Activated naive CD4-positive, alpha-beta T cell treated with anti-CD3 and anti-CD28 coated beads, Interleukin-2, amount 10 ng/mL, durations not matched to agents 7 days and 5 days (primary cell): ENCODE results near the gene ATXN1.

Experiments
- CTCF ChIA-PET: fragments of 350-600 bp; sonication (Branson Sonifier 250); formaldehyde crosslinking; loops from one replicate; lab custom pipeline; 2021; ENCODE audit warnings: antibody characterized with exemption; lab: Charles Lee
- DNase-seq: peaks from one replicate; pipeline ENCODE4 v3.0.0-alpha.2; 2020
- H3K27ac Mint-ChIP-seq: one replicate; pipeline ENCODE4 v1.8.0; 2021; ENCODE audit warnings: mild to moderate bottlenecking, moderate library complexity, mixed read lengths
- H3K27me3 Mint-ChIP-seq: one replicate; pipeline ENCODE4 v1.8.0; 2021; ENCODE audit warnings: mild to moderate bottlenecking, mixed read lengths
- H3K36me3 Mint-ChIP-seq: one replicate; pipeline ENCODE4 v1.8.0; 2021; ENCODE audit warnings: mixed read lengths
- H3K4me1 Mint-ChIP-seq: one replicate; pipeline ENCODE4 v1.8.0; 2021; ENCODE audit warnings: mixed read lengths
- H3K4me3 Mint-ChIP-seq: one replicate; pipeline ENCODE4 v1.8.0; 2021; ENCODE audit warnings: mild to moderate bottlenecking, moderate library complexity, mixed read lengths
- H3K9me3 Mint-ChIP-seq: one replicate; pipeline ENCODE4 v1.8.0; 2021; ENCODE audit warnings: mixed read lengths

The ATXN1 gene

DNA sequence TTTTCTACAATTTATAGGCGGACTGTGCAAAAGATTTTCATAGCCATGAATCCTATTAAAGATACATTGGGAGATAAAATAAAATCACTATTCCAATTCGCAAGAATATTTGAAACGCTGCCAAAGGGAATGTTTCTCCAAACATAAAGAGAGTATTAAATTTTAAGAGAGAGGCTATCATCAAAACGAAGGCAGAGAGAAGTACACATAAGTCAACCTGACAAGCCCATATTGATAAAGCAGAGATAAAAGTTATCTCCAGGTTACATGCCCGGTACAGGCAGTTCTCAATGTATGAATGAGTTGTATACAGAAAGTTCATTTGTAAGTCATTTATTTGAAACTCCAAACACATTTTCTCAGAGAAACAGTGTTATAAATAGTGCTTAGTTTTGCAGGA lies 193.1 kb downstream of the ATXN1 start:
- H3K36me3 Mint-ChIP-seq, result peaks cover 17% of the 10 kb centered on the region
- DNase-seq, result no peak
- H3K4me1 Mint-ChIP-seq, result peaks cover 8% of the 10 kb centered on the region
- CTCF ChIA-PET, result no interaction called here
- no peak overlapping the region for H3K4me3 Mint-ChIP-seq
- H3K27me3 Mint-ChIP-seq, result no peaks in the 10 kb centered on the region
- H3K9me3 Mint-ChIP-seq, result no peaks in the 10 kb centered on the region
- H3K27ac Mint-ChIP-seq, result no peak overlapping the region

DNA sequence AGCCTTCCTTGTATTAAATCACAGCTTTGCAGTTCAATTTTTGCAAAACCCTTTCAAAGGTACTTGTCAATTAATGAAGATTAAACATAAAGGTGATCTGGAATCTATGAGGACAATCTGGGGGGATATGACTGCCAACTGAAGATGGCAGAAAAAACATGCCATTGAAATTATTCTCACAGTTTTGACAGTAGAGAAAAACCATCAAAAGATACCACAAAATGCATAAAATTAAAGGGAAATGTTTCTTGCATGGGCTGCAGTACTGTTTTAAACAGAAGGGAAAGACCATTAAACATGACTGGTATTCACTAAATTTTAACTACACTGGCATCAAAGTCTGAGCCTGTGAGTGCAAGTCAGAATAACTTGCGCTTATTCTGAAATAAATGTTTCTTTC lies 194.2 kb downstream of the ATXN1 start:
- Mint-ChIP-seq H3K36me3 (peaks cover 14% of the 10 kb centered on the region), H3K27ac (no peak overlapping the region), H3K4me1 (peaks cover under 1% of the 10 kb centered on the region), H3K4me3 (no peak overlapping the region), H3K27me3 (no peaks in the 10 kb centered on the region), H3K9me3 (no peaks in the 10 kb centered on the region)
- DNase-seq, result no peak
- CTCF ChIA-PET, result no interaction called here

DNA sequence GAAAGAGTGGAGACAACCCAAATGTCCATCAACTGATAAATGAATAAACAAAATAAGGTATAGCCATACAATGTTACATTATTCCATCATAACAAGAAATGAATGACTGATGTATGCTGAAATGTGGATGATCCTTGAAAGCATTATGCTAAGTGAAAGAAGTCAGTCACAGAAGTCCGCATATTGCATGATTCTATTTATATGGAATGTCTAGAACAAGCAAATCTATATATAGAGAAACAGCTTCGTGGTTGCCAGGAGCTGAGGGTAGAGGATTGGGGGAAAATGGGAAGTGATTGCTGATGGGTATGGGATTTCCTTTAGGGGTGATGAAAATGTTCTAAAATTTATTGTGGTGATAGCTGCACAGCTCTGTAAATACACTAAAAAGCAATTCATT lies 196.8 kb downstream of the ATXN1 start:
- Mint-ChIP-seq H3K9me3 (no peaks in the 10 kb centered on the region), H3K27me3 (no peaks in the 10 kb centered on the region), H3K27ac (no peak overlapping the region), H3K36me3 (peaks cover 8% of the 10 kb centered on the region), H3K4me1 (no peaks in the 10 kb centered on the region), H3K4me3 (no peak overlapping the region)
- CTCF ChIA-PET, result interaction anchor here (1.4 kb wide), 1 partner anchor 12 kb away, joined by 3 read pairs; no protein-coding TSS in a partner anchor
- no peak for DNase-seq

DNA sequence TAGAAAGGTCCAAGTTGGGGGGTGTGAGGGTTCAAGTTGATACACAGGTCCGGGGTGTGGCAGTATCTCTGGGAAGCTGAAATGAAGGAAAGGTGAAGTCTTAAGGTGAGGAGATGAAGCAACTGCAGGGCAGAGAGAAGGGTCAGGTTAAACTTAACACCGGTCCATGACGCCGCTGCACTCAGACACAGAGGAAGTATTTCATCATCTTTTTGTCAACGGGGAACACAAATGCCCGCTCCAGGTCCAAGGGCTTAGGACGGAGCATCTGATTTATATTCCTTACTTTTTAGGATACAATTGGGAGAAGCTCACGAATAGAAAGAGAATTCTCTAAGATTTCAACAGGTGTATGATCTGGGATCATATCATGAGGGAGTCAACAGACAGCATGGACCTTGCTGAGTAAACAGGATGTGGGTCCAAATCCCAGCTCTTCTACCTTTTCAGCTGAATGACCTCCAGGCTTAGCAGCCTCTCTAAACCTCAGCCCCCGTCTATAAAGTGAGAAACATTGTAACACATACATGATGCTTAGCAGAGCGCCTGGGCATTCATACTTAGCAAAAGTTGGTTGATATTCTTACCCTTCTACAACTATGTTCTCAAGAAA lies 197.5 kb downstream of the ATXN1 start:
- Mint-ChIP-seq H3K4me3 (no peak overlapping the region), H3K27ac (no peak overlapping the region), H3K36me3 (peaks cover 8% of the 10 kb centered on the region), H3K9me3 (no peaks in the 10 kb centered on the region), H3K4me1 (no peaks in the 10 kb centered on the region), H3K27me3 (no peaks in the 10 kb centered on the region)
- CTCF ChIA-PET, result interaction anchor here (1.4 kb wide), 1 partner anchor 13 kb away, joined by 3 read pairs; no protein-coding TSS in a partner anchor
- no peak for DNase-seq

DNA sequence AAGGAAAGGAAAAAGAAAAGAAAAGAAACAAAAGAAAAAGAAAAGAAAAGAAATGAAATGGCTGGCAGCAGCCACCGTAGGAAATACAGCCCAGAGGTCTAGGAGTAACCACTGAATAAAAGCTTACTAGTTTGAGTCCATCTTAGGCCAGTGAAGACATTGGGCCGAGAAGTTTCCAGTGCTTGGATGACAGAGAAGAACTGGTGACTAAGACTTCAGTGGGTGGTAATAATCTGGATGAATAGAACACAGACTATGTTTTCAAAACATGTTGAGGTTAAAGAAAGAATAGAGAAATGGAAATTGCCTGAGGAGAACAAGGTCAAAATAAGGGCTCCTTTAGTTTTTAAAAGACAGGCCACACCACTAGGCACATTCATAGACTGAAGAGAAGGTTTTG lies 198.8 kb downstream of the ATXN1 start:
- H3K4me3 Mint-ChIP-seq, result no peak overlapping the region
- no peaks in the 10 kb centered on the region for H3K27me3 Mint-ChIP-seq
- H3K27ac Mint-ChIP-seq, result no peak overlapping the region
- peaks cover 6% of the 10 kb centered on the region for H3K36me3 Mint-ChIP-seq
- CTCF ChIA-PET, result interaction anchor here (0.7 kb wide), 1 partner anchor 89 kb away, joined by 4 read pairs; no protein-coding TSS in a partner anchor
- DNase-seq, result no peak
- H3K9me3 Mint-ChIP-seq, result no peaks in the 10 kb centered on the region
- H3K4me1 Mint-ChIP-seq, result no peaks in the 10 kb centered on the region

DNA sequence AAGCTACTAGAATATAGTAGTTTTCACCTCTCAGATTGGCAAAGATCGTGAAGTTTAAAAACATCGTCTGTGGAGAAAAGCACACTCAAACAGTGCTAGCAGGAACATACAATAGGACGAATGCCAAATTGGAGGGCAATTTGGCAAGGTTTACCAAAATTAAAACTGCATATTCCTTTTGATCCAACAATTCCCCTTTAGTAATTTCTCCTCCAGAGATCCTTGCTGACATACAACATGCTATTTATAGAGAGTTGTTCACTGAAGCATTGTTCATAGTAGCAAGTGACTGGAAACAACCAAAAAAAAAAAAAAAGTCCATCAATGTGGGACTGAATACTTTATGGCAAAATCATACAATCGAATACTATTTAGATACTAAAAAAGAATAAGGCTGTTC lies 202.2 kb downstream of the ATXN1 start:
- H3K27me3 Mint-ChIP-seq, result no peaks in the 10 kb centered on the region
- H3K9me3 Mint-ChIP-seq, result no peaks in the 10 kb centered on the region
- CTCF ChIA-PET, result no interaction called here
- no peak for DNase-seq
- H3K4me3 Mint-ChIP-seq, result no peak overlapping the region
- no peak overlapping the region for H3K27ac Mint-ChIP-seq
- H3K4me1 Mint-ChIP-seq, result no peaks in the 10 kb centered on the region
- H3K36me3 Mint-ChIP-seq, result peaks cover 4% of the 10 kb centered on the region

DNA sequence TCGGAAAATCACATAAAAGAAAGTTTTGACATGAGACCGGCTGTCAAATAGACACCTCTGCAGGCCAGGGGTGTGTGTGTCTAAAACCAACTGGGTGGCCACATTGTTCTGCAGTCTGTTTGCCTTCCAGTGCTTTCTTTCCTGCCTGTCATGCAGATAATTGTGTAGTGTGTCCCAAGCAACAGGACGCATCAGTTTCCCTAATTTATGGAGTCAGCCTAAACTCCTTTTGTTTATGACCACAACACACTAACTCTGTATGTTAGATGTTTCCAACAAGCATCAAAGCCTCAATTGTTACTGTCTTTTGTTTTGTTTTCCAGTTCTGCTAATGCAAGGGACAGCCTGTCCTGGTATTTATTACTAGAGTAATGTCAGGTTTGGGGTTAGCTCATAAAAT lies 205.7 kb downstream of the ATXN1 start:
- Mint-ChIP-seq H3K9me3 (no peaks in the 10 kb centered on the region), H3K4me3 (no peak overlapping the region), H3K27ac (no peak overlapping the region), H3K36me3 (peaks cover 4% of the 10 kb centered on the region), H3K27me3 (no peaks in the 10 kb centered on the region), H3K4me1 (no peaks in the 10 kb centered on the region)
- DNase-seq, result no peak
- CTCF ChIA-PET, result interaction anchor here (0.9 kb wide), 1 partner anchor 65 kb away, joined by 3 read pairs; no protein-coding TSS in a partner anchor

DNA sequence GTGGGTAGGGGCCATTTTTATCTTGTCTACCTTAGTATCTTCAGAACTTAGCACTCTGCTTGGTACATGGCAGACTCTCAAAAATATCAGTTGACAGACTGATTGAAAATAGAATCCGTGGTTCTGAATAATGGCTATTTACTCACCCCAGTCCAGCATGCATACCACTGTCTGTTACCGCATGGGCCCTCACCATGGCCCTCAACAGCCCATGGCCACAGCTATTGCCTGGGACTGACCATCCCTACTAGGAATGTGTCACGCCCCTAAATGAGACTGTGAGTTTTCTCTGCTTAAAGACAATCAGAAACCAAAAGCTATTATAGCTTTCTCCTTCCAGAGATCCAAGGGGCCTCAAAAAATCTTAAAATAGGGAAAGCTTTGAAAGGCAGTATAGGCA lies 207.7 kb downstream of the ATXN1 start:
- Mint-ChIP-seq H3K36me3 (peaks cover 5% of the 10 kb centered on the region), H3K27ac (no peak overlapping the region), H3K4me1 (no peaks in the 10 kb centered on the region), H3K27me3 (no peaks in the 10 kb centered on the region), H3K9me3 (no peaks in the 10 kb centered on the region), H3K4me3 (no peak overlapping the region)
- CTCF ChIA-PET, result no interaction called here
- DNase-seq, result no peak

DNA sequence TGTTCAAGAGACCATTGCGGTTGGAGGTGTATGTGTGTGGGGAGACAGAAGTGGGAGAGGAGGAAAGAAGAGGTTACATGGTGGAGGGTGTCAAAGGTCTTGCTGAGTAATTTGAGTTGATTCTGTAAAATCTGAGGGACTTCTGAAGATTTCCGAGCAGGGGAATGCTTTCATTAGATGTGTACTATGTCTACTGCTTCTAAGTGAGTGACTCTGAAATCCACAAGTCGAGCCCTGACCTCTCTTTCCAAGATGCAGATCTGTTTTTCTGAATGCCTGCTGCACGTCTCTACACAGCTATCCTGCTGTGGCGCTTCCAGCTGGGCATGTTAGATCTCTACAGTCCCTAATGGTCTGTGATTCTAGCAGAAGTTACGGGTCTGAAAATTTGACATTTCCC lies 209.8 kb downstream of the ATXN1 start:
- peaks cover 7% of the 10 kb centered on the region for H3K36me3 Mint-ChIP-seq
- H3K4me1 Mint-ChIP-seq, result no peaks in the 10 kb centered on the region
- no peak overlapping the region for H3K27ac Mint-ChIP-seq
- CTCF ChIA-PET, result no interaction called here
- no peak overlapping the region for H3K4me3 Mint-ChIP-seq
- no peaks in the 10 kb centered on the region for H3K9me3 Mint-ChIP-seq
- DNase-seq, result no peak
- no peaks in the 10 kb centered on the region for H3K27me3 Mint-ChIP-seq

DNA sequence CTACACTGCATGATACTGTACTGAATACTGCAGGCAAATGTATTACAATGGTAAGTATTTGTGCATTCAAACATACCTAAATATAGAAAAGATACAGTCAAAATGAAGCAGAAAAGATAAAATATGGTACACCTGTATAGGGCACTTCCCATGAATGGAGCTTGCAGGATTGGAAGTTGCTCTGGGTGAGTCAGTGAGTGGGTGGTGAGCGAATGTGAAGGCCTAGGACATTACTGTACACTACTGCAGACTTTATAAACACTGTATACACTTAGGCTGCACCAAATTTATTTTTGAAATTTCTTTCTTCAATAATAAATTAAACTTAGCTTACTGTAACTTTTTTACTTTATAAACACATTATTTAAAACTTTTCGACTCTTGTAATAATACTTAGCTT lies 213.1 kb downstream of the ATXN1 start:
- Mint-ChIP-seq H3K9me3 (no peaks in the 10 kb centered on the region), H3K27ac (no peak overlapping the region), H3K27me3 (no peaks in the 10 kb centered on the region), H3K4me3 (no peak overlapping the region), H3K36me3 (peaks cover 5% of the 10 kb centered on the region), H3K4me1 (no peaks in the 10 kb centered on the region)
- no peak for DNase-seq
- CTCF ChIA-PET, result no interaction called here

DNA sequence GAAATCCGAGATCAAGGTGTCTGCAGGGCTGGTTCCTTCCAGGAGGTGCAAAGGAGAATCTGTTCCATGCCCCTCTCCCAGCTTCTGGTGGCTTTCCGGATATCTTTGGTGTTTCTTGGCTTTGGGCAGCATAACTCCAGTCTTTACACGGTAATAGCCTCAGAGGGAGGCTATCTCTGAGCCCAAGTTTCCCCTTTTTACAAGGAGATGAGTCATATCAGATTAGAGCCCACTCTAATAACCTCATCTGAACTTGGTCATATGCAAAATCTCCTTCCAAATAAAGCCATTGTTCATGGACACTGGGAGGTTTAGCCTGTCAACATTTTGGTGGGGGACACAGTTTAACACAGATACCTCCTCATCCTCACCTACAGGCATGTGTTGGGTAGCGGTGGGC lies 213.7 kb downstream of the ATXN1 start:
- H3K4me3 Mint-ChIP-seq, result no peak overlapping the region
- DNase-seq, result no peak
- no peaks in the 10 kb centered on the region for H3K27me3 Mint-ChIP-seq
- no peak overlapping the region for H3K27ac Mint-ChIP-seq
- H3K9me3 Mint-ChIP-seq, result no peaks in the 10 kb centered on the region
- no peaks in the 10 kb centered on the region for H3K4me1 Mint-ChIP-seq
- peaks cover 5% of the 10 kb centered on the region for H3K36me3 Mint-ChIP-seq
- CTCF ChIA-PET, result no interaction called here

DNA sequence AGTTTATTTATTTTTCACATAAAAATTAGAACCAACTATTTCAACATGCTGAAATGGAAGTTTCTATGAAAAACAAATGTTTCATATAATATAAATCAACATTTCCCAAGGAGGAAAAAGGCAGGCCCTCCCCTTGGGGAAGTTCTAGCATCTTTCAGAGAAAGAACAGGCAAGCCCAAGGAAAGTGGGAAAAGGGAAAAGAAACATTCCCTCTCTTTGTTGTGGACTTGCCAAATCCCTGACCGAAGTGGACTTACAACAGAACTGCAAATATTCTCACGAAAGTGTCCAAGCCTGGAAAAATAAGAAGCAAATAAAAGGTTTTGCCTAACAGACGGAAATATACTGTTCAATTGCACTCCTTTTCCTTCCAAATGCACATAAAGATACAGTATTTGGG lies 214.4 kb downstream of the ATXN1 start:
- no peaks in the 10 kb centered on the region for H3K9me3 Mint-ChIP-seq
- H3K4me3 Mint-ChIP-seq, result no peak overlapping the region
- DNase-seq, result no peak
- no peak overlapping the region for H3K27ac Mint-ChIP-seq
- peaks cover 5% of the 10 kb centered on the region for H3K36me3 Mint-ChIP-seq
- H3K4me1 Mint-ChIP-seq, result no peaks in the 10 kb centered on the region
- no peaks in the 10 kb centered on the region for H3K27me3 Mint-ChIP-seq
- CTCF ChIA-PET, result no interaction called here

DNA sequence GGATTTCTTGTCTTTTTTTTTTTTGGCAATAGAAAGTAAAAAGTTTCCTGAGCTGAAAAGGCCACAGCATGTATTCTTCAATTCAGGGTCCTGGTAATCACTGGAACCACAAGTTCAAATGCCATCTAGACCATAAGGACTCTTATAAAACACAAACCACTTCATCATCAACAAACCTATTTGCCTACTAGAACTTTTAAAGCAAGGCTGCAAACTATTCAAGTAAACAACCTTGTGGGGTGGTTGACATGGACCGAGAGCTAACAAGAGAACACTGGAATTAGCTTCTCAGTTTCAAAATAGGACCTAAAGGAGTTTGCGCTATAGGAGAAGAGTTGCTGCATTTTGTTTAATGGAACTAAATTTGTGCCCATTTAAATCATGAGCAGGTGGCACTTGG lies 215.9 kb downstream of the ATXN1 start:
- Mint-ChIP-seq H3K4me1 (no peaks in the 10 kb centered on the region), H3K27me3 (no peaks in the 10 kb centered on the region), H3K9me3 (no peaks in the 10 kb centered on the region), H3K36me3 (peaks cover 5% of the 10 kb centered on the region), H3K4me3 (no peak overlapping the region), H3K27ac (no peak overlapping the region)
- no peak for DNase-seq
- CTCF ChIA-PET, result no interaction called here

DNA sequence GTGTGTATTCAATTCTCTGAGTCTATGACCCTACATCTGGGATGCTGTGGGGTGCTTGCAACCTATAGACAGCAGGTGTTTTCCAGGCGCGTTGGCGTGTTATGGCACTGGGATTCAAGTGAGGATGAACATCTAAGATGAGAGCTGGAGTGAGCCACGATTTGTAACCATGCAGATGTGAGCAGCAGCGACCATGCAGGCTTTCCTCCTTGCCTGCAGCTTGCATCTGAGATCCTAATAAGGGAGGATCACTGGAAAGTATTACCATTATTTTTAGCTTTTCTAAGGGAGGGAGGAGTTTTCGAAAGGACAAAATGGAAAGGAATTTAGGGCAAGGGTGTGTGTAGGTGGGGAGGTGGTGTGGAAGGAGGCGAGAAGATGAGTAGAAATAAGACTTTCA lies 216.7 kb downstream of the ATXN1 start:
- Mint-ChIP-seq H3K4me3 (no peak overlapping the region), H3K27ac (no peak overlapping the region), H3K9me3 (no peaks in the 10 kb centered on the region), H3K36me3 (peaks cover 3% of the 10 kb centered on the region), H3K4me1 (no peaks in the 10 kb centered on the region), H3K27me3 (no peaks in the 10 kb centered on the region)
- CTCF ChIA-PET, result no interaction called here
- no peak for DNase-seq

DNA sequence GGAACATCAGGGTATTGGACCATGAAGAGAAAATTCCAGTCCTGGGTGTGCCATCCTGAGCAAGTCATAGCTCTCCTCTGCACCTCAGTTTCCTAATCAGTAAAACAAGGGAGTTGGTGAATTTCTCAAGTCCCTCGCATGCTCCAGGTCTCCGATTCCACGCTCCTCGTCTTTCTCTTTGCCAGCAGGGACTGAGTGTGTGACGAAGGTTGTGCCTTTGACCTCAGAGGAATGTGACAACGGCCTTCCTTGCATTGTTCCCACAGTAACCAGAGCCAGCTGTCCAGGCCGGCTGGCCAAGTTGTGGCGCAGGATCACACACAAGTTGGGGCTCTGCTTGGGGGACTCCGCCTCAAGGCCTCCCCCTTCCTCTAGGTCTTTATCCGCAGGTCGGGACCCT lies 217.3 kb downstream of the ATXN1 start:
- no peak for DNase-seq
- Mint-ChIP-seq H3K4me3 (no peak overlapping the region), H3K36me3 (peaks cover 3% of the 10 kb centered on the region), H3K4me1 (no peaks in the 10 kb centered on the region), H3K27ac (no peak overlapping the region), H3K27me3 (no peaks in the 10 kb centered on the region), H3K9me3 (no peaks in the 10 kb centered on the region)
- CTCF ChIA-PET, result no interaction called here
